ENCODE results near the gene MFSD2A. TPM values are rescaled to one million over a fixed set of nuclear protein-coding genes. Genes with fewer than 3 reads are reported as not detected.

Gene MFSD2A
- total RNA-seq, 1 experiment from 2014 or later, result 8.0 TPM

DNA sequence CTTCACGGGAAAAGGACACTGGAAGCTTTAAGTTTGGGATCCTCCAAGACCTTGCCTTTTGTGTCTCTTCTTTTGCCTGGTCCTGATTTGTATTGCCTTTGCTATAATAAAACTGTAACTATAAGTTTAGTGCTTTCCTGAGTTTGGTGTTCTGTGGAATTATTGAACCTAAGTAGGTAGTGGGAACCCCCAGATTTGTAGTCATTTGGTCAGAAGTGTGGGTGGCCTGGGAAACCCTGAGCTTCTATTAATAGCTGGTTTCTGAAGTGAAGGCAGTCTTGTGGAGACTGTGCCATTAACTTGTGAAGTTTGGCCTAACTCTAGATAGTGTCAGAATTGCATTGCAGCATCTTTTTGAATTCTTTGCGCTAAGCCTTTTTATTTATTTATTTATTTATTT lies 46.4 kb upstream of the MFSD2A start:
- Histone ChIP-seq H3K27ac (ENCODE audit: low read depth, low read length) (no peak overlapping the region), H3K36me3 (ENCODE audit: control insufficient read depth in 1 of 2, insufficient read depth in 2 of 2, low read length in 2 of 2) (no peaks in the 10 kb centered on the region), H3K27me3 (ENCODE audit: insufficient read depth, low read length) (no peaks in the 10 kb centered on the region), H3K79me2 (ENCODE audit: insufficient read depth, low read length) (no peaks in the 10 kb centered on the region), H3K9me3 (ENCODE audit: control insufficient read depth in 1 of 2, insufficient read depth in 1 of 2, low read depth in 1 of 2, low read length in 2 of 2) (peaks cover 0 to 7% of the 10 kb centered on the region in 2 experiments; a peak in 1 of 4 replicates), H3K4me3 (replicated peaks in 1 of 2; ENCODE audit: low read depth in 1 of 2, low read length in 2 of 2) (no peak overlapping the region), H4K20me1 (ENCODE audit: insufficient read depth) (no peaks in the 10 kb centered on the region), H3K9me2 (ENCODE audit: insufficient read depth) (no peaks in the 10 kb centered on the region), H2AFZ (ENCODE audit: low read depth, low read length, poor library complexity, severe bottlenecking) (no peak overlapping the region), H3K4me2 (ENCODE audit: low read length) (no peak overlapping the region), H3K9ac (ENCODE audit: low read length) (no peak overlapping the region), H3K4me1 (ENCODE audit: control insufficient read depth in 1 of 2, insufficient read depth in 2 of 2, low read length in 2 of 2) (no peaks in the 10 kb centered on the region)
- CTCF ChIA-PET, result no interaction called here
- no TSS peak for BruUV-seq (replicated peaks)
- RAD21 ChIA-PET (ENCODE audit: low non-redundant PET in 1 of 2, low total read pairs in 2 of 2, uncharacterized antibody in 2 of 2, unreplicated experiment in 2 of 2), result interaction anchor here in 1 of 2 experiments (0.6 kb wide), 1 partner anchor 11 kb away, joined by 3 read pairs; no protein-coding TSS in a partner anchor
- POLR2A ChIA-PET, result no interaction called here
- intact Hi-C loops (cut with micrococcal nuclease), result no loop called here
- ATAC-seq (no peak), DNase-seq (ENCODE audit: low read depth, low spot score) (no peak)
- TF ChIP-seq POLR2AphosphoS5 (IDR thresholded peaks at IDR 0.05; ENCODE audit: low read depth, low read length) (no peak), SIN3A (IDR thresholded peaks at IDR 0.05; ENCODE audit: low read depth) (no peak), CEBPB (IDR thresholded peaks at IDR 0.05; ENCODE audit: low read depth) (no peak), RAD21 (IDR thresholded peaks at IDR 0.05; ENCODE audit: low read depth) (no peak), CBX3 (IDR thresholded peaks at IDR 0.05; ENCODE audit: low read depth) (no peak), SRF (IDR thresholded peaks at IDR 0.05; ENCODE audit: low read depth) (no peak), ELF1 (IDR thresholded peaks at IDR 0.05; ENCODE audit: borderline replicate concordance, low read depth) (no peak), EGR1 (IDR thresholded peaks at IDR 0.05; ENCODE audit: low read depth) (no peak), ZNF274 (IDR thresholded peaks at IDR 0.05; ENCODE audit: low read depth, low read length) (no peak), SP1 (IDR thresholded peaks at IDR 0.05; ENCODE audit: low read depth) (no peak)
- TF ChIP-seq, protein P1, sequence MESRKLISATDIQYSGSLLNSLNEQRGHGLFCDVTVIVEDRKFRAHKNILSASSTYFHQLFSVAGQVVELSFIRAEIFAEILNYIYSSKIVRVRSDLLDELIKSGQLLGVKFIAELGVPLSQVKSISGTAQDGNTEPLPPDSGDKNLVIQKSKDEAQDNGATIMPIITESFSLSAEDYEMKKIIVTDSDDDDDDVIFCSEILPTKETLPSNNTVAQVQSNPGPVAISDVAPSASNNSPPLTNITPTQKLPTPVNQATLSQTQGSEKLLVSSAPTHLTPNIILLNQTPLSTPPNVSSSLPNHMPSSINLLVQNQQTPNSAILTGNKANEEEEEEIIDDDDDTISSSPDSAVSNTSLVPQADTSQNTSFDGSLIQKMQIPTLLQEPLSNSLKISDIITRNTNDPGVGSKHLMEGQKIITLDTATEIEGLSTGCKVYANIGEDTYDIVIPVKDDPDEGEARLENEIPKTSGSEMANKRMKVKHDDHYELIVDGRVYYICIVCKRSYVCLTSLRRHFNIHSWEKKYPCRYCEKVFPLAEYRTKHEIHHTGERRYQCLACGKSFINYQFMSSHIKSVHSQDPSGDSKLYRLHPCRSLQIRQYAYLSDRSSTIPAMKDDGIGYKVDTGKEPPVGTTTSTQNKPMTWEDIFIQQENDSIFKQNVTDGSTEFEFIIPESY (IDR thresholded peaks at IDR 0.05; ENCODE audit: extremely low read depth, insufficient replicate concordance, low read length), result no peak
- TF ChIP-seq, protein P2, sequence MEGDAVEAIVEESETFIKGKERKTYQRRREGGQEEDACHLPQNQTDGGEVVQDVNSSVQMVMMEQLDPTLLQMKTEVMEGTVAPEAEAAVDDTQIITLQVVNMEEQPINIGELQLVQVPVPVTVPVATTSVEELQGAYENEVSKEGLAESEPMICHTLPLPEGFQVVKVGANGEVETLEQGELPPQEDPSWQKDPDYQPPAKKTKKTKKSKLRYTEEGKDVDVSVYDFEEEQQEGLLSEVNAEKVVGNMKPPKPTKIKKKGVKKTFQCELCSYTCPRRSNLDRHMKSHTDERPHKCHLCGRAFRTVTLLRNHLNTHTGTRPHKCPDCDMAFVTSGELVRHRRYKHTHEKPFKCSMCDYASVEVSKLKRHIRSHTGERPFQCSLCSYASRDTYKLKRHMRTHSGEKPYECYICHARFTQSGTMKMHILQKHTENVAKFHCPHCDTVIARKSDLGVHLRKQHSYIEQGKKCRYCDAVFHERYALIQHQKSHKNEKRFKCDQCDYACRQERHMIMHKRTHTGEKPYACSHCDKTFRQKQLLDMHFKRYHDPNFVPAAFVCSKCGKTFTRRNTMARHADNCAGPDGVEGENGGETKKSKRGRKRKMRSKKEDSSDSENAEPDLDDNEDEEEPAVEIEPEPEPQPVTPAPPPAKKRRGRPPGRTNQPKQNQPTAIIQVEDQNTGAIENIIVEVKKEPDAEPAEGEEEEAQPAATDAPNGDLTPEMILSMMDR (IDR thresholded peaks at IDR 0.05 in 2 of 3, conservative IDR thresholded peaks at IDR 0.05 in 1 of 3; ENCODE audit: borderline replicate concordance in 1 of 3, insufficient read depth in 1 of 3, low read depth in 2 of 3, low read length in 2 of 3), result no peak
- TF ChIP-seq, protein P3, sequence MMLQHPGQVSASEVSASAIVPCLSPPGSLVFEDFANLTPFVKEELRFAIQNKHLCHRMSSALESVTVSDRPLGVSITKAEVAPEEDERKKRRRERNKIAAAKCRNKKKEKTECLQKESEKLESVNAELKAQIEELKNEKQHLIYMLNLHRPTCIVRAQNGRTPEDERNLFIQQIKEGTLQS (IDR thresholded peaks at IDR 0.05), result no peak
- TF ChIP-seq, protein P4, sequence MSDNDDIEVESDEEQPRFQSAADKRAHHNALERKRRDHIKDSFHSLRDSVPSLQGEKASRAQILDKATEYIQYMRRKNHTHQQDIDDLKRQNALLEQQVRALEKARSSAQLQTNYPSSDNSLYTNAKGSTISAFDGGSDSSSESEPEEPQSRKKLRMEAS (IDR thresholded peaks at IDR 0.05), result no peak
